Peyer's patch (tissue), 4 donors: ENCODE data around the gene F11R.

Experiments used
- CTCF ChIP-seq, 6 experiments: fragments of 450-650 bp in 4 of 6; fragments of 200-600 bp in 2 of 6; sonication (generic) in 1 of 6; IDR thresholded peaks; one replicate each; pipeline ENCODE4 v1.5.1; 2017 to 2019; ENCODE audit warnings: antibody characterized with exemption in 6 of 6, mild to moderate bottlenecking in 3 of 6, moderate library complexity in 1 of 6
- POLR2A ChIP-seq, 2 donors: fragments of 450-650 bp; IDR thresholded peaks; one replicate each; pipeline ENCODE4 v1.5.1; 2017; ENCODE audit warnings: antibody characterized with exemption in 2 of 2, mild to moderate bottlenecking in 2 of 2, moderate library complexity in 2 of 2

- TF ChIP-seq CTCF (IDR thresholded peaks at IDR 0.05) (peak in 1 of 6 experiments; percentile 17), POLR2A (IDR thresholded peaks at IDR 0.05) (peak in 1 of 2 donors; percentile 80)
Observed at GRCh38 chr1:161013488-161014230, 7.3 kb downstream of the F11R start.
